Smooth muscle cell (in vitro differentiated cells): ENCODE results near the gene ACSS2. TPM values are rescaled to one million over a fixed set of nuclear protein-coding genes. Genes with fewer than 3 reads are reported as not detected.

Experiments
- DNase-seq: peaks from one replicate; lab custom pipeline; 2025; ENCODE audit not compliant: unreplicated experiment; lab: John Stamatoyannopoulos, UW
- H2AFZ ChIP-seq: fragments of 200-600 bp; sonication (generic); 2 replicates; pipeline ENCODE4 v1.6.0; 2016; ENCODE audit warnings: antibody characterized with exemption, low read depth, mild to moderate bottlenecking
- H3F3A ChIP-seq: fragments of 200-600 bp; sonication (generic); 2 replicates; pipeline ENCODE4 v1.6.0; 2017; ENCODE audit warnings: antibody characterized with exemption, low read depth
- H3K27ac ChIP-seq: fragments of 200-600 bp; sonication (generic); 2 replicates; pipeline ENCODE4 v1.5.1; 2016; ENCODE audit warnings: low read depth, mild to moderate bottlenecking
- H3K27me3 ChIP-seq: fragments of 200-600 bp; sonication (generic); 2 replicates; pipeline ENCODE4 v1.6.1; 2016; ENCODE audit warnings: low read depth, mild to moderate bottlenecking
- H3K36me3 ChIP-seq: fragments of 200-600 bp; sonication (generic); 2 replicates; pipeline ENCODE4 v1.5.1; 2016; ENCODE audit warnings: low read depth
- H3K4me1 ChIP-seq: fragments of 200-600 bp; sonication (generic); 2 replicates; pipeline ENCODE4 v1.5.1; 2016; ENCODE audit warnings: low read depth
- H3K4me2 ChIP-seq: fragments of 200-600 bp; sonication (generic); 2 replicates; pipeline ENCODE4 v1.6.0; 2016; ENCODE audit warnings: mild to moderate bottlenecking
- H3K4me3 ChIP-seq: fragments of 200-600 bp; sonication (generic); 2 replicates; pipeline ENCODE4 v1.5.1; 2016; ENCODE audit warnings: mild to moderate bottlenecking
- H3K79me2 ChIP-seq: fragments of 200-600 bp; sonication (generic); 2 replicates; pipeline ENCODE4 v1.6.0; 2016; ENCODE audit warnings: low read depth, mild to moderate bottlenecking
- H3K9ac ChIP-seq: fragments of 200-600 bp; sonication (generic); 2 replicates; pipeline ENCODE4 v1.6.0; 2016; ENCODE audit warnings: low read depth
- H3K9me3 ChIP-seq: fragments of 200-600 bp; sonication (generic); replicated peaks from 2 replicates; pipeline ENCODE4 v1.5.1; 2016; ENCODE audit warnings: low read depth
- H4K20me1 ChIP-seq: fragments of 200-600 bp; sonication (generic); 2 replicates; pipeline ENCODE4 v1.6.0; 2016; ENCODE audit warnings: low read depth
- CTCF ChIP-seq: fragments of 200-600 bp; sonication (generic); IDR thresholded peaks from 2 replicates; pipeline ENCODE4 v1.5.1; 2017; ENCODE audit warnings: borderline replicate concordance, mild to moderate bottlenecking, antibody characterized with exemption; ENCODE audit not compliant: insufficient read depth, poor library complexity, severe bottlenecking
- WGBS: methylation state at CpG from one replicate; pipeline ENCODE4 v1.1.7; 2016; ENCODE audit warnings: low lambda C conversion rate; 5-methylcytosine and 5-hydroxymethylcytosine counted together
- polyA plus RNA-seq: library from polyadenylated mRNA; unstranded; fragments of >200 nt; fragmentation: Nextera tagmentation; extraction: Ambion mirVana; gene quantifications from 2 replicates; pipeline ENCODE4 v1.2.1, GENCODE V29; 2016
- total RNA-seq: library from RNA; depleted of rRNA; stranded (reverse); fragments of >200 nt; gene quantifications from 2 replicates; pipeline ENCODE4 v1.2.3, GENCODE V29; 2014

The ACSS2 gene
- total and polyA plus RNA-seq, 2 experiments from 2014 or later: 35.1 to 37.7 TPM

- Histone ChIP-seq H3K79me2 (no peaks in the 10 kb centered on the region), H3K27me3 (no peaks in the 10 kb centered on the region), H2AFZ (no peak overlapping the region), H3F3A (no peaks in the 10 kb centered on the region), H4K20me1 (no peaks in the 10 kb centered on the region), H3K27ac (no peak overlapping the region), H3K36me3 (no peaks in the 10 kb centered on the region), H3K4me1 (no peaks in the 10 kb centered on the region), H3K4me2 (no peak overlapping the region), H3K9me3 (no peaks in the 10 kb centered on the region), H3K4me3 (no peak overlapping the region), H3K9ac (no peak overlapping the region)
- no peak for TF ChIP-seq CTCF
- WGBS: 94% methylated on average over 1 of the region's 1 CpG
- DNase-seq: no peak
Measured at GRCh38 chr20:34927736-34928135, 51.3 kb downstream of the ACSS2 start.

GRCh38 chr20:34928411-34928810 is 52.0 kb downstream of the ACSS2 start:
- H3K27me3 ChIP-seq: no peaks in the 10 kb centered on the region
- H3K36me3 ChIP-seq: no peaks in the 10 kb centered on the region
- H3F3A ChIP-seq: no peaks in the 10 kb centered on the region
- no peak overlapping the region for H3K9ac ChIP-seq
- H3K27ac ChIP-seq: no peak overlapping the region
- no peak for DNase-seq
- H3K79me2 ChIP-seq: no peaks in the 10 kb centered on the region
- H3K9me3 ChIP-seq: no peaks in the 10 kb centered on the region
- 93% methylated on average over 2 of the region's 2 CpGs for WGBS
- H3K4me3 ChIP-seq: no peak overlapping the region
- no peaks in the 10 kb centered on the region for H3K4me1 ChIP-seq
- no peaks in the 10 kb centered on the region for H4K20me1 ChIP-seq
- no peak overlapping the region for H3K4me2 ChIP-seq
- H2AFZ ChIP-seq: no peak overlapping the region
- no peak for TF ChIP-seq CTCF

- H3K27me3 ChIP-seq: no peaks in the 10 kb centered on the region
- no peak for DNase-seq
- H3K79me2 ChIP-seq: no peaks in the 10 kb centered on the region
- no peak overlapping the region for H3K4me3 ChIP-seq
- H3K9me3 ChIP-seq: no peaks in the 10 kb centered on the region
- H4K20me1 ChIP-seq: no peaks in the 10 kb centered on the region
- WGBS: 98% methylated on average over 7 of the region's 7 CpGs
- H3K9ac ChIP-seq: no peak overlapping the region
- no peaks in the 10 kb centered on the region for H3K4me1 ChIP-seq
- H2AFZ ChIP-seq: no peak overlapping the region
- TF ChIP-seq CTCF: no peak
- H3K4me2 ChIP-seq: no peak overlapping the region
- no peak overlapping the region for H3K27ac ChIP-seq
- H3K36me3 ChIP-seq: no peaks in the 10 kb centered on the region
- H3F3A ChIP-seq: no peaks in the 10 kb centered on the region
Measured at GRCh38 chr20:34931771-34932170, 55.4 kb downstream of the ACSS2 start.

GRCh38 chr20:34938466-34939163 is 62.2 kb downstream of the ACSS2 start:
- WGBS: 97% methylated on average over 14 of the region's 14 CpGs
- H3K4me2 ChIP-seq: no peak overlapping the region
- H3K36me3 ChIP-seq: no peaks in the 10 kb centered on the region
- no peaks in the 10 kb centered on the region for H3F3A ChIP-seq
- H3K9ac ChIP-seq: no peak overlapping the region
- no peaks in the 10 kb centered on the region for H3K4me1 ChIP-seq
- TF ChIP-seq CTCF: no peak
- no peaks in the 10 kb centered on the region for H4K20me1 ChIP-seq
- H3K79me2 ChIP-seq: no peaks in the 10 kb centered on the region
- H3K27ac ChIP-seq: no peak overlapping the region
- no peak for DNase-seq
- H2AFZ ChIP-seq: no peak overlapping the region
- H3K4me3 ChIP-seq: no peak overlapping the region
- H3K27me3 ChIP-seq: no peaks in the 10 kb centered on the region
- no peaks in the 10 kb centered on the region for H3K9me3 ChIP-seq
